HTERT RPE-1 (cell line): ENCODE measurements around the gene PRRG2.

ENCODE experiments used
- in situ Hi-C: fragments of 300-500 bp; cut with MboI; formaldehyde crosslinking; loops from 4 replicates; pipeline ENCODE4 v1.14.3; 2020; ENCODE audit warnings: low sequenced_read_pairs

PRRG2 gene

DNA sequence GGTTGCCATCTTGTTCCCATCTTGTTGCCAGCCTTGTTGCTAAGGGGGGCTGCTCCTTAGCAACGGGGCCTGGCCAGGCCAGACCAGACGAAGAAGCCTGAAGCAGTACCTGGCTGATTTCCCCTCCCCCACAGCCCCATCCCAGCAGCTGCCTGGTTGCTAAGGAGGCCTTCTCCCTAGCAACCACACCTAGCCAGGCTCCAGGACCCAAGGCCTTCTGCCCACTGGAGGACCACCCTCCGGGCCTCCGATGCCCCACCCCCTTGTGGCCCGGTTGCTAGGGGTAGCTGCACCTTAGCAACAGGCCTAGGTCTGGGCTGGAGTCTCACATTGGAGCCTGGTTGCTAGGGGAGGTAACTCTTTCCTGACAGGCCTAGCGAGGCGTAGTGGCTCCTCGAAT lies 3.9 kb downstream of the PRRG2 start:
- in situ Hi-C loops = no loop called here

DNA sequence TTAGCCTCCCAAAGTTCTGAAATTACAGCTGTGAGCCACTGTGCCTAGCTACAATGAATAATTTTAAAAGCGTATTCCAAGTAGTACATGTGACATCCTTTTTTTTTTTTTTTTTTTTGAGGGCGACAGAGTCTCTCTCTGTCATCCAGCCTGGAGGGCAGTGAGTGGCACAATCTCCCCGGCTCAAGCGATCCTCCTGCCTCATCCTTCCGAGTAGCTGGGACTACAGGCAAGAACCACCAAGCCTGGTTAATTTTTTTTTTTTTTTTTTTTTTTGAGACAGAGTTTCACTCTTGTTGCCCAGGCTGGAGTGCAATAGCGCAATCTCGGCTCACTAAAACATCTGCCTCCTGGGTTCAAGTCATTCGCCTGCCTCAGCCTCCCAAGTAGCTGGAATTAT lies 6.1 kb downstream of the PRRG2 start:
- in situ Hi-C loops = no loop called here

DNA sequence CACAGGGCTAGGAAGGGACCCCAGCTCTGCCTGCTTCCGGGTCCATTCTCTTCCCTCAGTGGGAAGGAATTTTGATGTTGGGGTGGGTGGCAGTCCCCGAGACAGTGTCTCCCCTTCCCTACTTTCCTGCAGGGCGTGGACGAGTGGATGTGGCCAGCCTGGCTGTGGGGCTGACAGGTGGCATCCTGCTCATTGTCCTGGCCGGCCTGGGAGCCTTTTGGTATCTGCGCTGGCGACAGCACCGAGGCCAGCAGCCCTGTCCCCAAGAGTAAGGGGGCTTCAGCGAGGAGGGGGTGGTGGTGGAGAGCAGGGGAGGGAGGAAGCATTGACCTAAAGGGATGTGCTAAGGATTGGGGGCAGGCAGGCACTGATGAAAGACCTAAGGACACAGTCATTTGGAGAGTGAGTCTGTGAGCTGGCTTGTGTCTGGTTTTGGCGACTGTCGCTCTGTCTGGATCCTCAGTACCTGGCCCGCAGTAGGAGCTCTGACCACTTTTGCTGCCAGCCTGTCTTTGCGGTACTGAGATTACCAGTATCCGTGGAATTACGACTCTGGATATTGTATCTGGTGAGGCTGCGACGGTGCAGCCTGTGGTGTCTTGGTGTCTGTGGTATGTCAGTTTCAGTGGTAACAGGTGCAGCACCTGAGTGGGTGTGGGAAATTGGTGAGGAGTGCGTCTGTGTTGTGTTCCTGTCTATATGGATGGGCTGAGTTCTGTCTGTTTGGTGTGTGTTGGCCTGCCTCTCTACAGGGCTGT lies 7.4 kb downstream of the PRRG2 start:
- in situ Hi-C loops = no loop called here

DNA sequence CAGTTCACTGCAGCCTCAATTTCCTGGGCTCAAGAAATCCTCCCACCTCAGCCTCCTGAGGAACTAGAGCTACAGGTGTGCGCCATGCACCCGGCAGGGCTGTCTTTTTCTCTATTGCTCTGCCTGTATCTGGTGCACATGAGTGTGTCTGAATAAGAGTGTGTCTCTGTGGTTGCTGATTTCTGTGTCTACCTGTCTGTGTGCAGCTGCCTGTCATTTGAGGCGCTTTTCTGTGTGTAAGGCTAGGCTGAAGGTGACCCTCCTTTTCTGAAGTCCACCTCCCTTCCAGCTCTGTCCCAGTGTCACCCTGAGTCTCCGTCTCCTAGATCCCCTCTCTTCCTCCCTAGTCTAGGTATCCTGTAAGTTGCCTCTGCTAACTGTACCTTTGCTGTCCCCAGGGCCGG lies 8.4 kb downstream of the PRRG2 start:
- in situ Hi-C loops = no loop called here

DNA sequence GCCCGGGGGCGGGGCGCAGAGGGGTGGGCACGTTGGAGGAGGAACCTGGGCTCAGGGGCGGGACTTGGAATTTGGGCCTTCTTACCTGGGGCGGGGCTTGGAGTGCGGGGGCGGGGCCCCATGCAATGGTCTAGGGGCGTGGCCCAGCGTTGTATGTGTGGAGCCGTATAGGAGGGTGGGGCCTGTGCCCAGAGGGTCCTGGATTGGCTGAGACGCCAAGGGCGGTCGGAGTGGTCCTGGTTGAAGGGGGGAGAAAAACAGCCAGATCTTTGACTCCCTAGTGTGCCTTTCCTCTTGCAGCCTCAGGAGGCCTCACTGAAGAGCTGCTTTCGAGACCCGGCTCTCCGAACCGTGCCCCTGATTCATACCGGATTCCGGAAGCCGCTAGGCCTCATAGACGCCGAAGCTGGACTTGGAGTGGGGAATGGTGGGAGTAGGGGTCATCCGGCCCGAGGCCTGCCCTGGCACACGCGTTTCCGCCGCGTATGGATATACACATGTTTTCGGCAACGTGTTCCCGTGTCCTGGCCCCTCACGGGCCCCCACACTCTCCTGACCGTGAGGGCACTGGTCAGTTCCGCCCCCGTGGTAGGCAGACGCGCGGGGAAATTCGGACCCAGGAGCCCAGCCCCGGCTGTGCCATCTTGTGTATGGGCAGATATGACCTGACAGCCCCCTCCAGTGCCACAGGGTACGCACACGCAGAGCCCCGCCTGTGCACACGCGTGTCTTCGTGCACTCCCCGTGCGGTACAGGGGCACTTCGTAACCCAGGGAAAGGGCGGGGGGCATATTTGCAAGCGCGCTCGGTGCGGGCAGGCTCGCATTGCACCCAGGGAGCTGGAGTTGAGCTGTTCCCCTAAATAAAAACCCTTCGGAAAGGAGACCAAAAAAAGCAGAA lies 9.2 kb downstream of the PRRG2 start:
- in situ Hi-C loops = no loop called here

DNA sequence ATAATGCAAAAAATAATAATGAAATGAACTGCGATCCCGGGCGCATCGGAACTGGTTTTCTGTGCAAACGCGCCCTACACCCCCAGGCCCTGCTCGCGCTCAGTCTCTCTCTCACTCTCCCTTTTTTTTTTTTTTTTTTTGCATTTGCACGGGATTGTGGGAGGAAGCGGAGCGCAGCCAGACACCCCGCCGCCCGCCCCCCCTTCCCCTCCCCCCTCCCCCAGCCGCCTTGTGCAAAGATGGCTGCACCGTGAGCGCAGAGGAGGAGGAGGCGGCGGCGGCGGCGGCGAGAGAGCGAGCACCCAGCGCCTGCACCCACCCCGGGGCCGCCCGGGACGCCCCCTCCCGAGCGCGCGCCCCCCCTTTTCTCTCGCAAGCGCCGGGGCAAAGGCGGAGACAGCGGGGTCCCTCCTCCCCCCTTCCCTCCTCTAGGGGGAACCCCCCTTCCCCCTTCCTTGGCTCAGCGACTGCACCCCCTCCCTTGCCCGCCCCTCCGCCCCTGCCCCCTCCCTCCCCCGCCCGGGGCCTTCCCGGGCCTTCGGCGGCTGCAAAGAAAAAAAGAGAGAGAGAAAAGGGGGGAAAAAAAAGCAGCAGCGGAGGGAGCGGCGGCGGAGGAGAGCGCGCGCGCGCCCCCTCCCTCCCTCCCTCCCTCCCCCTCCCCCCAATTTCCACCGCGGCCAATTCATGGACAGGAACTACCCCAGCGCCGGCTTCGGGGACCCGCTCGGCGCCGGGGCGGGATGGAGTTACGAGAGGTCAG lies 10.0 kb downstream of the PRRG2 start, which contains the start of gene PRR12:
Gene PRR12 (plus strand): TSS at position 212 of the 760 bp plus-strand sequence. CDS start 473 bp downstream, at position 685.
- in situ Hi-C loops = no loop called here

DNA sequence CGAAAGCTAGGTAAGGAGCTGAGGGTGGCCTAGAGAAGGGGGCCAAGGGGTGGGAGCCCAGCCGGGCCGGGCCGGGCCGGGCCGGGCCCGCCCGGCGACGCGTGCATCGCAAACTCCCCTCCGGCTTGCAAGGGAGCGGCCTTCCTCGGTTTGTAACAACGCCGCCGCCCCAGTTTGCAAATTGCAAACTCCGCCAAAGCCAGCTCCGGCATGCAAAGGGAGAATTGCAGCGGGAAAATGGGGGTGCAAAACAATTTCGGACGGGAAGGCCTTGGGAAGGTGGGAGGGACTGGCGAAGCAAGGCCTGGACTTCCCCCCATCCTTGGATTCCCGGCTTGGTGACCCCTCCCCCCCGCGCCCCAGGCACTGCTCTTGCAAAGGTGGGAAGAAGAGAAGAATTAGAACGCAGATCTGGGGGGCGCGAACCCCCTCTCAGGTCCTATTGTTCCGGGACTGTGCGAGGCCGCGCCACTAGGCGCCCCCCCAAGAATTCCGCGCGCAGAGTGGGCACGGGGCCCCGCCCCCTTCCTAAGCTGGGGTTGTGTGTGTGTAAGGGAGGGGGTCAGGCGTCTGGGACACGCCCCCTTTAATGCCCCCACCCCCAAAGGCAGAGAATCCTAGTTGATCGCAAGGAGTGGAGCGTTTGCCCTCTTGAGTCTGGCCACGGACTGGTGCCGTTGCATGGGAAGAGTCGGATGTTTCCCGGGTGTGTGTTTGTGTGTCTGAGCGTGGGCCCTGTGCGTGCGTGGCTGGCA lies 10.8 kb downstream of the PRRG2 start:
- in situ Hi-C loops = no loop called here

DNA sequence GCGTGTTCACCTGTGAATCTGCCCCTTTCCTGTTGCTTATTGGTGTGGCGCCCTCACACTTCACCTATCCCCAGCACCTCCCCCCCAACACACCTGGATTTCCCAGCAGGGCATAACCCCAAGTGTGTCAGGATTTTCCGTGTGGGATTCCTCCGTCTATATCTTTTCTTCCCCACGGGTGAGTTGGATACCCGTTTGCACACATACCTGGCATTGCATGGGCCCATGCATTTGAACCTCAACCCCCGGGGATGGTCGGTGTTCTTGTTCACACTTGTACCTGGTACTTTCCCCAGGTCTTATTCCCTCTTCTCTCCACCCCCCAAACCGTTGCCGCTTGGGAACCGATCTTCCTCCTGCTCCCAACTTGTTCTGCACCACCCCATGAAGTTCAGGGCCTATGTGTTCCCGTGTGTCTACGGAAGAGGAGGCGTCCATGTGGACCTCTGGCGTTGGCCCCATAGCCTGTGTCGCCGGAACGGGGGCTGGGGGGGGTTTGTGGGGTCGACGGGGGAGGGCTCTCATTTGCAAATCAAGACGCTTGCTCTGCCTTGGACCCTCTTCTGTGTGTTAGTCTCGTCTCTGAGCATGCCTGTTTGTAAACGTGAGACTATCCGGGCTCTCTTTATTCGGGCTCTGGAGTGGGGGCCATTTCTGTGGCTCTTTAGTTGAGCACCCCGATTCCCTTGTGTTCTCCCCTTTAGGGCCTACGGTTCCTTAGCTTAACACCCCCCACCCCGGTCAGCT lies 11.5 kb downstream of the PRRG2 start:
- in situ Hi-C loops = no loop called here

DNA sequence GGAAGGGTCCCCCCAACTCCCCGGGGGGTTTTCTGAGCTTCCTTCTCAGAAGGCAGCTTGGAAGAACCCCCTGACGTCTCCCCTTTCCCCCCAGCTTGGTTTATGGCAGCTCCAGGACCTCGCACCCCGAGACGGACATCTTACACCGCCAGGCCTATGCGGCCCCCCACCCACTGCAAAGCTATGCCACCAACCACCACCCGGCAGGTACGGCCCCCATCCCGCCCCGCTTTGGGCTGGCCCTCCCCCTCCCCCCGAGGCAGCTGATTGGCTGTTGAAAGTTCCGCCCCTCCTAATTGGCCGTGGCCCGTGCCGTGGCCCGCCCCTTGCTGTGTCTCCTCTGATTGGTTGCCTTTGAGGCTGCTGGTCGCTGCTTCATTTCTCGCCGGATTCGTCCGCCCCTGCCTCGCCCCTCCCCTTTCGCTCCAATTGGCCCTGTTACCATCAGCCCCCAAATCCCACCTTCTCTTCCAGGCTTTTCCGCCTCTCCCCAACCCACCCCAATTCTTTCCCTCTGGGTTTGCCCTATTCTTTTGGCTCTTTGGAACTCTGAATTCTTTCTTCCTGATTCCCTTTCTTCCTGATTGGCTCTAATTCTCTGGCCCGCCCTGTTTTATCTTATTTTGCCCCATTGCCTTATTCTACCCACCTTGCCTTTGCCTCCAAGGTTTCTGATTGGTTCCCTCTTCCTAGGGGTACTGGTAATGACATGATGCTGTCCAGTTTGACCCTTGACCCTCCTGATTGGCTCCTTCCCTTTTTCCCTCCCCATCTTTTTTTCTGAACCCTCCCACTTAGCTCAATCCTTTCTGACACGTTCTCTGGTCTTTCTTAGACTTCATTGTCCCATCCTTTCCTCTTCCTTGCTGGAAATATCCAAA lies 12.4 kb downstream of the PRRG2 start:
- in situ Hi-C loops = no loop called here

DNA sequence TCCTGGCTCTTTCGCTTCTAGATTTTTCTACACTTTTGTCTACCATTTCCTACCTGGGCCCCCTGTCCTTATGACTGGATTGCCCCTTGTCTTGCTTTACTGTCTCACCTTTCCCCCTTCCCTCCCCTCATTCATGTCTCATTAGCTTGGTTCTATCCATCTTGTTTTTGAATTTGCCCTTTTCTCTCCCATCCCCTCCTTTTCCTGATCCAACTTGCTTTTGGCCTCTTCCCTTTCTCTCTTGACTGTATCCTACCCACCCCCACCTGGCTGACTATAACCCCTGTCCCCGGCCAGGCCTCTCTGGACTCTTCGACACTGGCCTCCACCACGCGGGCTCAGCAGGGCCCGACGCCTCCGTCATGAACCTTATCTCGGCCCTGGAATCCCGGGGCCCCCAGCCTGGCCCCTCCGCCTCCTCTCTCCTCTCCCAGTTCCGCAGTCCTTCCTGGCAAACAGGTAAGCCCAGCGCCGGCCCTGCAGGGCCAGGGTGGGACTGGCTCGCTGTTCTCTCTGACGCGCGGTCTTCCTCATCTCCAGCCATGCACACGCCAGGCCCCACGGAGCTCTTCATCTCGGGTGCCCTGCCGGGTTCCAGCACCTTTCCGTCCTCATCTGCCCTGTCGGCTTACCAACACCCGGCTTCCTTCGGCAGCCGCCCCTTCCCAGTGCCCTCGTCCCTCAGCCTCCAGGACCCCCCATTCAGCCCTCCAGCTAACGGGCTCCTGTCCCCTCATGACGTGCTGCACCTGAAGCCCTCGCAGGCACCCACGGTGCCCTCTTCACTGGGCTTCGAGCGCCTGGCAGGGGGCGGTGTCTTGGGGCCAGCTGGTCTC lies 13.3 kb downstream of the PRRG2 start:
- in situ Hi-C loops = no loop called here

DNA sequence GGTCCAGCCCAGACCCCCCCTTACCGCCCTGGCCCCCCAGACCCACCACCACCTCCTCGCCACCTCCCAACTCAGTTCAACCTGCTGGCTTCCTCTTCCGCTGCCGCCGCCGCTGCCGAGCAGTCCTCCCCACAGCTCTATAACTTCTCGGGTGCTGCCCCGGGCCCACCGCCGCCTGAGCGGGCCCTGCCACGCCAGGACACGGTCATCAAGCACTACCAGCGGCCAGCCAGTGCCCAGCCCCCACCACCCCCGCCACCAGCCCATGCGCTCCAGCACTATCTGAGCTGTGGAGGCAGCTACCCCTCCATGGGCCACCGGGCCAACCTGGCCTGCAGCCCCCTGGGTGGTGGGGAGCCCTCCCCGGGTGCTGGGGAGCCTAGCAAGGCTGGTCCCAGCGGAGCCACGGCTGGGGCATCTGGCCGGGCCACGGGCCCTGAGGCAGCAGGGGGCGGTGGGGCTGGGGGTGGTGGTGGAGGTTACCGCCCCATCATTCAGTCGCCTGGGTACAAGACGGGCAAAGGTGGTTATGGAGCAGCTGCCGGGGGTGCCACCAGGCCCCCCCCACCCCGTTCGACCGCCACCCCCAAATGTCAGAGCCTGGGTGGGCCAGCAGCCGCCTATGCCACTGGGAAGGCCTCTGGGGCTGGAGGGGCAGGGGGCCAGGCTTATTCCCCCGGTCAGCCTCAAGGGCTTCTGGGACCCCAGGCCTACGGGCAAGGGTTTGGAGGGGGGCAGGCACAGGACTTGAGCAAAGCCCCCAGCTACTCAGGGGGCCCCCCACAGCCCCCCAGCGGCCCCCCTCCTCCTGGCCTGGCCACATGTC lies 14.1 kb downstream of the PRRG2 start:
- in situ Hi-C loops = no loop called here

DNA sequence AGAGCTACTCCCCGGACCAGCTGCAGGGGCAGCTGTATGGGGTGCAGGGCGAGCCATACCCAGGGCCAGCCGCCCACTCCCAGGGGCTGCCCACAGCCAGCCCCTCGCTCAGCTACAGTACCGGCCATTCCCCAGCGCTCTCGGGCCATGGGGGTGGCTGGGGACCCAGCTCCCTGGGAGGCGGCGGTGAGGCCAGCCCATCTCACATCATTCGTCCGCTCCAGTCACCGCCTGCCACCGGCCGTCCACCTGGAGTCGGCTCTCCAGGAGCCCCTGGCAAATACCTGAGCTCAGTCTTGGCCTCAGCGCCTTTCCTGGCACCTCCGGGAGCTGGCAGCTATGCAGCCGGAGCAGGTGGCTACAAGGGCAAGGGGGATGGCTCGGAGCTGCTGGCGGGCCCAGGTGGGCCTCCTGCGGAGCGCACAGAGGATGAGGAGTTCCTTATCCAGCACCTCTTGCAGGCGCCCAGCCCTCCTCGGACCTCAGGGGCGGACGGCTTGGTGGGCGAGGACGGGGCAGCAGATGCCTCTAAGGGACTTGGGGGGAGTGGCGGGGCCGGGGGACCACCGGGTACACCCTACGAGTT lies 14.8 kb downstream of the PRRG2 start:
- in situ Hi-C loops = no loop called here

DNA sequence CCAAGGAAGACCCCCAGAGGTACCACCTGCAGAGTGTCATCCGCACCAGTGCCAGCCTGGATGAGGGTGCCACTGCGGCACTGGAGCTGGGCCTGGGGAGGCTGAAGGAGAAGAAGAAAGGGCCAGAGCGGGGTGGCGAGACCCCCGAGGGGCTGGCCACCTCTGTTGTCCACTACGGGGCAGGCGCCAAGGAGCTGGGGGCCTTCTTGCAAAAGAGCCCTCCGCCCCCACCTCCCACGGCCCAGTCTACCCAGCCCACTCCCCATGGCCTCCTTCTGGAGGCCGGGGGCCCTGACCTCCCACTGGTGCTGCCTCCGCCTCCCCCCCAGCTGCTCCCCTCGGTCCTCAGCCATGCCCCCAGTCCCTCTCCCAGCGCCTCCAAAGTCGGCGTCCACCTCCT lies 15.3 kb downstream of the PRRG2 start:
- in situ Hi-C loops = no loop called here

DNA sequence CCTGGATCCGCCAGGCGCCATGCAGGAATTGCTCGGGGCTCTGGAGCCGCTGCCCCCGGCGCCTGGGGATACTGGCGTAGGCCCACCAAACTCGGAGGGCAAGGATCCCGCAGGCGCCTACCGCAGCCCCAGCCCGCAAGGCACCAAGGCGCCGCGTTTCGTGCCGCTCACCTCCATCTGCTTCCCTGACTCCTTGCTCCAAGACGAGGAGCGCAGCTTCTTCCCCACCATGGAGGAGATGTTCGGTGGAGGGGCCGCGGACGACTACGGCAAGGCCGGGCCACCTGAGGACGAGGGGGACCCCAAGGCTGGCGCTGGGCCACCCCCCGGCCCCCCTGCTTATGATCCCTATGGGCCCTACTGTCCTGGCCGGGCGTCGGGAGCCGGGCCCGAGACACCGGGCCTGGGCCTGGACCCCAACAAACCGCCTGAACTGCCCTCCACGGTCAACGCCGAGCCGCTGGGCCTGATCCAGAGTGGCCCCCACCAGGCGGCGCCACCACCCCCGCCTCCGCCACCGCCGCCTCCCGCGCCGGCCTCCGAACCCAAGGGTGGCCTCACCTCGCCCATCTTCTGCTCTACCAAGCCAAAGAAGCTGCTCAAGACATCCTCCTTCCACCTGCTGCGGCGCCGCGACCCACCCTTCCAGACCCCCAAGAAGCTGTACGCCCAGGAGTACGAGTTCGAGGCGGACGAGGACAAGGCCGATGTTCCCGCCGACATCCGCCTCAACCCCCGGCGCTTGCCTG lies 16.0 kb downstream of the PRRG2 start:
- in situ Hi-C loops = no loop called here

DNA sequence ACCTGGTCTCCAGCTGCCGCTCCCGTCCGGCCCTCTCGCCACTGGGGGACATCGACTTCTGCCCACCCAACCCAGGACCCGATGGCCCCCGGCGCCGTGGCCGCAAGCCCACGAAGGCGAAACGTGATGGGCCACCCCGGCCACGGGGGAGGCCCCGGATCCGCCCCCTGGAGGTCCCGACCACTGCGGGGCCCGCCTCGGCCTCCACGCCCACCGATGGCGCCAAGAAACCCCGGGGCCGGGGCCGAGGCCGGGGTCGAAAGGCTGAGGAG lies 16.5 kb downstream of the PRRG2 start:
- in situ Hi-C loops = no loop called here
